ENCODE data around the gene HES4.
"Not testable (repeated sequence)": the region's sequence is repeated elsewhere in the genome, so short reads cannot be mapped to it uniquely, and the experiment has no call there.

HES4 gene

DNA sequence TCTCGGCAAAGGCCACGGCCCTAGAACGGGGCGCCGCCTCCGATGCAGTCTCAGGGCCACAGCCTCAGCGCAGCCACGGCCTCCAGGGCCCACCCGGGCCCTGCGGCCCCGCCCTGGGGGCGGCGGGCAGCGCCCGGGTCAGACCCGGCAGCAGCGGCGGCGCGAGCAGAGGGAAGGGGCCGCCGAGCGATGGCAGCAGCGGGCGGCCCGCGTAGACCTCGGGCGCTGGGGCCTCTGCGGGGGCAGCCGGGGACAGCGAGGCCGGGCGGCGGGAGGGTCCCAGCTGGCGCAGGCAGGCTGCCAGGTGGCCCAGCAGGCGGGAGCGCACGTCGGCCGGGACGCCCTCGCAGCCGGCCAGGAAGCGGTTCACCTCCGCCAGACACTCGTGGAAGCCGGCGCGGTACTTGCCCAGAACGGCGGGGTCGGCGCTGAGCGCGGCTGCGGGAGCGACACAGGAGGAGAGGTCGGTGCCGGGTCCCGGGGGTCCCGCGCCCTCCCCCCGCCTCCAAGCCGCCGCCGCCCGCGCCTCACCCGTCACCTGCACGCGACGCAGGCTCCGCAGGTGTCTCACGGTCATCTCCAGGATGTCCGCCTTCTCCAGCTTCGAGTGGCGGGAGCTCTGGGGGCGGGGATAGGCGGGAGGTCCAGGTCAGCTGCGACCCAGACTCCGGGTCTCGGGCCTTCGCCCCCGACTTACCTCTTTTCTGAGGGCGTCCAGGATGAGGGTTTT is 737 bp downstream of the HES4 start:
- DNase-seq (ENCODE audit: low read depth, low spot score): no peak

DNA sequence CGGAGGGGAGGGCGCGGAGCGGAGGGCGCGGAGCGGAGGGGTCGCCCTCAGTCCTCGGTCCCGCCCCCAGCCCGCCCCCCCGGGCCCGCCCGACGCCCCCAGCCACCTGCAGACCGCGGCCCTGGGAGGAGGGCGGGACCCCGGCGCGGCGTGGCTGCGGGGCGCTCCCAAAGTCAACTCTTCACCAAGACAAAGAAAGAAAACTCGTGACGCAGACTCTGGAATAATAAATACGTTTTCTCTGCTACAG is 1.2 kb downstream of the HES4 start:
- DNase-seq (ENCODE audit: low read depth, low spot score): no peak

DNA sequence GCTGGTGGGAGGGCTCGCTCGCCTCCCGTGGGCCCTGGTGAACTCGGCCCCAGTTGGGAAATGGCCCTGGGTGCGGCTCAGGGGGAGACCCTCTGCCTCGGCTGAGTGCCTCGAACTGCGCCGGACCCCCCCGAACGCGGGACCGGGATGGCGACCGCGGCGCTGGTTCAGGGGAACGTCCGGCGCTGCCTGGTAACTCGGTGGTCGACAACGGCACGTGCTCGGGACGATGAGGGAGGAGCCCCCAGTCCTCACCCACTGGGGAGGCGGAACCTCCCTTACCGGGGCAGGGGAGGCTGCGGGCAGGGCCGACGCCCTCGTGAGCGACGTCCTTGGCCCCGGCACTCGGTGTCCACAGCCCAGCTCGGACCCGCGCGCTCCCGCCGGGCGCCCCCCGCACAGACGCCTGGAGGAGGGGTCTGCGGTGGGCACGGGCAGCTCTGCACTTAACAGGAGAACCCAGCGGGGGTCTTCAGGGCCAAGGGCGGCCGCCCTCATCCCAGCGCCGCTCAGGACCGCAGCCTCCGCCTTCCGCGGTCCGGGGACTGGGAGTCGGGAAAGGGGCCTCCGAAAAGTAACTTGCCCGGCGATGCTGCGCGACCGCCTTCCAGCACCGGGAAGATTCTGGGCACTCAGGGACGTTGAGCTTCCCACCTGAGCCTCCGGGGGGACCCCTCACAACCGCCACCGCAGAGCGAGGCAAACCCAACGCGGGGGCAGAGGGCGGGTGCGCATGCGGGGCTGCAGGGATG is 1.7 kb downstream of the HES4 start:
- no peak for DNase-seq (ENCODE audit: low read depth, low spot score)

DNA sequence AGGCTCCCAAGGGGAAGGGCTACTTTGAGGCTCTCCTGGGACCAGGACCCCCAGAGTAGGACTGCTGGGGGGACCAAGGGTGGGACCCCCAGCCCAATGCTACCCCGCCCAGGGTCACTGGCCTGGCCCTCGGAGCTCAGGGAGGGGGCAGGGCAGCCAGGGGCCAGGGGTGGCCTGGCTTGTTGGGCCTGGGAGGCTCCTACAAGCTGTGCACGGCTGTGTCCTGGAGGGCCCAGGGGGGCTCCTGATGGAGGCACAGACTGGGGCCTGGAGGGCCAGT is 2.2 kb downstream of the HES4 start:
- no peak for DNase-seq (ENCODE audit: low read depth, low spot score)

DNA sequence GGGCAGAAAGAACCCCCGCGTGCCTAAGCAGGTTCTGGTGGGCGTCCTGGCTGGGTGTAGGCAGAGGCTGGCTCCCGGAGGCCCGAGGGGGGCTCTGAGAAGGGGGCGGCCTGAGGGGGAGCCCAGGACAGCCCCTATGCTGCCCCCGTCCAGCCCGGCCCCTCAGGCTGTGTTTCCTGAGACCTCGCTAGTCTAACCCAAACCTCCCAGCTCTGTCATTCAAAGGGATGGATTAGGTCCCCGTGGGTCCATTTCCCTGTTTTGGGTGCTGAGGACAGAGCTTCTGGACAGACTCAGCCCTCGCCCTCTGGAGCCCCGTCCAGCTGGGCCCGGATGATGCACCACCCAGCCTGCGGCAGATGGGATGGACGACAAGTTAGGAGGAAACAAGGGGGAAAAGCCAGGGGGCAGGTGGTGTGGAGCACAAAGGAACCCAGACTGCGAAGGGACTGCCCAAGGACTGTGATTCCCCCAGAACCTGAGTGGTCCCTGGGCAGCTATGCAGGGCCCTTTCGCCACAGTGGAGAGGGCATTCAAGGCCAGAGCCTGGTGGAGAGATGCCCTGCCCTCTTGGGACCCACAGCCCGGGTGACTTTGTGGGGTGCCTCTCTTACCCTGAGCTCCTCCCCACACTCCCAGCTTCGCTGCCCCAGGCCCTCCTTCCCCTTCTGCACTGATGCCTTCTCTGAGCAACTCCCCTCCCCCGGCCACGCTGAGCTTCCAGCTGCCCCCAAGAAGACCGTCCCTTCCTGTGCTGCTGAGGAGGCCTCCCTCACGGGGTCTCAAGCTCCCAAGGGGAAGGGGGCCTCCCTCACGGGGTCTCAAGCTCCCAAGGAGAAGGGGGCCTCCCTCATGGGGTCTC is 2.8 kb downstream of the HES4 start:
- no peak for DNase-seq (ENCODE audit: low read depth, low spot score)

DNA sequence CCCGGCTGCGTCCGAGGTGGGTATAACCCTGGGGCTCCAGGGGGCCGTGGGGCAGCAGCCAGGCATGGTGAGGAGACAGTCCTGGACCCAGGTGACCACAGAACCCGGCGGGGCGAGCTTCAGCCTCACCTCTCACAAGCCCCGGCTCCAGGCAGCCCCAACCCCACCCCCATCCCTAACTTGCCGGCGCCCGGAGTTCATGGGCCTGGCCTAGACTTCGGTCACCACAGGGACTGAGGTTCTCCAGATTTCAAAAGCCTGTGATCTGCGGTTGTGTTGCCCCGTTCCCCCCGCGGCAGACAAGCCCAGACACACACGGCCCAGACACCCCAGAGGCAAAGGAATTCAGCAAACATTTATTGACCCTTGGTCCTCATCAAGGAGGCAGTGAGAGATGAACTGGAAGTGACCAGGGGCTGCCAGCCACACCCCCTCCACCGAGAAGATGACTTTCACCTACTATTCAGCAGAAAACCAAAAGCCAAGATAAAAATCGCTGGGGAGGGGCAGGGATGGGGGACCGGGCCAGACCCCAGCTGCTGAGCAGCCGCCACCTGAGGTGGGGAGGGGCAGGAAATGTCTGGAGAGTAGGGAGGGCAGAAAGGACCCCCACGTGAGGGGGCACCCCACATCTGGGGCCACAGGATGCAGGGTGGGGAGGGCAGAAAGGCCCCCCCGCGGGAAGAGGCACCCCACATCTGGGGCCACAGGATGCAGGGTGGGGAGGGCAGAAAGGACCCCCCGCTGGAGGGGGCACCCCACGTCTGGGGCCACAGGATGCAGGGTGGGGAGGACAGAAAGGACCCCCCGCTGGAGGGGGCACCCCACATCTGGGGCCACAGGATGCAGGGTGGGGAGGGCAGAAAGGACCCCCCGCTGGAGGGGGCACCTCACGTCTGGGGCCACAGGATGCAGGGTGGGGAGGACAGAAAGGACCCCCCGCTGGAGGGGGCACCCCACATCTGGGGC is 3.9 kb downstream of the HES4 start:
- DNase-seq (ENCODE audit: low read depth, low spot score): no peak

DNA sequence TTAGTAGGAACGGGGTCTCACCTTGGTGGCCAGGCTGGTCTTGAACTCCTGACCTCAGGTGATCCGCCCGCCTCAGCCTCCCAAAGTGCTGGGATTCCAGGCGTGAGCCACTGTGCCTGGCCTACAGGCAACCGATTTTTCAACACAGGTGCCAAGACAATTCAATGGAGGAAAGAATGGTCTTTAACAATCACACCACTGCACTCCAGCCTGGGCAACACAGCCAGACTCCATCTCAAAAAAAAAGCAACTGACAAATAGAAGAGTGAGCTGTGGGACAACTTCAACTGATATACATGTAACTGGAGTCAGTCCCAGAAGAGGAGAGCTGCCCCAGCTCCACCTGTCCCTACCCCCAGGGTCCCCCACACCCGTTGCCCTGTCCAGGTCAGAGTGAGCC is 5.4 kb downstream of the HES4 start:
- not testable (repeated sequence) for DNase-seq (ENCODE audit: low read depth, low spot score)

DNA sequence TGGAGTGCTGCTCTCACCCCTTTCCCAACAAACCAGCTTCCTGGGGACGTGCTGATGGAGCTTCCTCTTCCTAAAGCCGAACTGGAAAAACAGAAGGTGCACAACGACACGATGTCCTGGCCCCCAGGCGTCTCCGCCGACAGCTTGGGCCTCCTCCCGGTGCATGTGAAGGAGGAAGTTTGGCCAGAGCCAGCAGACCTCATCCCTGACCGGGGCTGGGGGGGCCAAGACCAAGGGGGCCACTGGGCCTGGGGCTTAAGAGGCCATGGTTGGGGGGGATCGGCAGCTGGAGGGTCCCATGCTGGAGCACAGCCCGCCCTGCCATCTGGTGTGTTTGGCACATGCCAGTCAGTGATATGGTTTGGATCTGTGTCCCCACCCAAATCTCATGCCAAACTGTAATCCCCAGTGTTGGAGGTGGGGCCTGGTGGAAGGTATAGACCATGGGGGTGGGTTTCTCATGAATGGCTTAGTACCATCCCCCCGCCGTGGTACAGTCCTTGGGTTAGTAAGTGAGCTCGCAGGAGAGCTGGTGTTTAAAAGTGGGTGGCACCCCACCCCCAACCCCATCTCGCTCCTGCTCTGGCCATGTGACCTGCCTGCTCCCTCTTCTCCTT is 6.4 kb downstream of the HES4 start:
- no peak for DNase-seq (ENCODE audit: low read depth, low spot score)

DNA sequence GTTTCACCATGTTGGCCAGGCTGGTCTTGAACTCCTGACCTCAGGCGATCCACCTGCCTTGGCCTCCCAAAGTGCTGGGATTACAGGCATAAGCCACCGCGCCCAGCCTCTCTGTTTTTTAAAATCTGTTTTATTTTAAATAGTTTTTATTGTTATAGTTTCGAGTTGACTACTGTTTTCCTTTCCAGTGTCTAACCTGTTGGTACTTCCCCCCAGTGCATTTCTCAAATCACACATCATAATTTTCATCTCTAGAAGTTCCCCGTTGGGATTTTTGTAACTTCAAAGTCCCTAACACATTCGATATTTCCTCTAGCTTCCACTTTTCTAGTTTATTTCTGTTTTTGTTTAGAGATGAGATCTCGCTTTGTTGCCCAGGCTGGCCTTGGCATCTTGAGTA is 7.5 kb downstream of the HES4 start:
- DNase-seq (ENCODE audit: low read depth, low spot score): no peak

DNA sequence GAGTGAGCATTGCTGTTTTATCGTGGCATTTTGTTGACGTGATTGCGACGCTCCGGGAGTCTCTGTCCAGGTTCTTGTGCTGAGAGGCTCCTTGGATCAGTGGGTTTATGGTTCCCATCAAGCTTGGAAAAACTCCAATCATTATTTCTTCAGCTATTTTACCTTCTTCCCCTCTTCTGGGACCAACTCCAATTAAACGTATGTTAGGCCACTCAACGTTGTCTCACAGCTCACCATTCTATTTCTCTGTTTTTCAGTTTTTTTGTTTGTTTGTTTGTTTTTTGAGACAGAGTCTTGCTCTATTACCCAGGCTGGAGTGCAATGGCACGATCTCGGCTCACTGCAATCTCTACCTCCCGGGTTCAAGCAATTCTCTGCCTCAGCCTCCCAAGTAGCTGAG is 8.0 kb downstream of the HES4 start:
- DNase-seq (ENCODE audit: low read depth, low spot score): no peak

DNA sequence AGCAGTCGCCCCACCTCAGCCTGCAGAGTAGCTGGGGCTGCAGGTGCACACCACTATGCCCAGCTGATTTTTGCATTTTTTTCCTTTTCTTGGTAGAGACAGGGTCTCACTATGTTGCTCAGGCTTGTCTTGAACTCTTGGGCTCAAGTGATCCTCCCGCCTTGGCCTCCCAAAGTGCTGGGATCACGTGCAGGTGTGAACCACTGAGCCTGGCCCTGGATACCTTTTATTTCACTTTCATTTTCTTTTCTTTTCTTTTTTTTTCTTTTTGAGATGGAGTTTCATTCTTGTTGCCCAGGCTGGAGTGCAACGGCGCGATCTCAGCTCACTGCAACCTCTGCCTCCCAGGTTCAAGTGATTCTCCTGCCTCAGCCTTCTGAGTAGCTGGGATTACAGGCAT is 8.6 kb downstream of the HES4 start:
- not testable (repeated sequence) for DNase-seq (ENCODE audit: low read depth, low spot score)

DNA sequence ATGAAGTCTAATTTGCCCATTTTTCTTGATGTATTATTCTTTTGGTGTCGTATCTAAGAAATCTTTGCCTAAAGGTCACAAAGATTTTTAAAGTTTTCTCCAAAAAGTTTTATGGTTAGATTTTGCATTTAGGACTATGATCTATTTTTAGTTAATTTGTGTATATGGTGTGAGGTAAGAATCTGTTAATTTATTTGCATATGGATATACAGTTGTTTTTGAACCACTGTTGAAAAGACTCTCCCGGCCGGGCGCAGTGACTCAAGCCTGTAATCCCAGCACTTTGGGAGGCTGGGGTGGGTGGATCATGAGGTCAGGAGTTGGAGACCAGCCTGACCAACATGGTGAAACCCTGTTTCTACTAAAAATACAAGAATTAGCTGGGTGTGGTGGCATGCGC is 11.8 kb downstream of the HES4 start:
- DNase-seq (ENCODE audit: low read depth, low spot score): not testable (repeated sequence)

DNA sequence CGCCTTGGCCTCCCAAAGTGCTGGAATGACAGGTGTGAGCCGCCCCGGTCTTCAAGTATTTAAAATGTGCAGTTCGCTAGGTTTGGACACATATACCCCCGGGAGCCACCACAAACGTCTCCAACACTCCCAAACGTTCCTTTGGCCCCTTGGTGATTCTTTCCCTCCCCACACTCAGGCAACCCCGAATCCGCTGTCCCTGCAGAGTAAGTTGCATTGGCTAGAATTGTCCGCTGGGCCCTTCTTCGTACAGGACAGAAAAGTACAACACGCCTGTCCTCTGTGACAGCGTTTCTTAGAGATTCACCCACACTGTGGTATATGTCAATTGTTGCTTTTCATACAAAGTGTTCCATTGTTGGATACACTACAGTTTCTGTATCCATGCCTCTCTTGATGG is 14.8 kb downstream of the HES4 start:
- no peak for DNase-seq (ENCODE audit: low read depth, low spot score)

DNA sequence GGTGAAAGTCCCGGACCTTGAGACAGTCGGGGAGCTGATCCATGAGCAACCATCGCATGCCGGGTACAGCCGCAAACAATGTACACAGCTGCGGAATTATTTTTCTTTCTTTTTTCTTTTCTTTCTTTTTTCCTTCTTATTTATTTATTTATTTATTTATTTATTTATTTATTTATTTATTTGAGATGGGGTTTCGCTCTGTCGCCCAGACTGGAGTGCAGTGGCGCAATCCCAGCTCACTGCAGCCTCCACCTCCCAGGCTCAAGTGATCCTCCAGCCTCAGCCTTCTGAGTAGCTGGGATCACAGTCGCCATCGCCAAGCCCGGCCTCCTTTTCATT is 15.5 kb downstream of the HES4 start:
- no peak for DNase-seq (ENCODE audit: low read depth, low spot score)

DNA sequence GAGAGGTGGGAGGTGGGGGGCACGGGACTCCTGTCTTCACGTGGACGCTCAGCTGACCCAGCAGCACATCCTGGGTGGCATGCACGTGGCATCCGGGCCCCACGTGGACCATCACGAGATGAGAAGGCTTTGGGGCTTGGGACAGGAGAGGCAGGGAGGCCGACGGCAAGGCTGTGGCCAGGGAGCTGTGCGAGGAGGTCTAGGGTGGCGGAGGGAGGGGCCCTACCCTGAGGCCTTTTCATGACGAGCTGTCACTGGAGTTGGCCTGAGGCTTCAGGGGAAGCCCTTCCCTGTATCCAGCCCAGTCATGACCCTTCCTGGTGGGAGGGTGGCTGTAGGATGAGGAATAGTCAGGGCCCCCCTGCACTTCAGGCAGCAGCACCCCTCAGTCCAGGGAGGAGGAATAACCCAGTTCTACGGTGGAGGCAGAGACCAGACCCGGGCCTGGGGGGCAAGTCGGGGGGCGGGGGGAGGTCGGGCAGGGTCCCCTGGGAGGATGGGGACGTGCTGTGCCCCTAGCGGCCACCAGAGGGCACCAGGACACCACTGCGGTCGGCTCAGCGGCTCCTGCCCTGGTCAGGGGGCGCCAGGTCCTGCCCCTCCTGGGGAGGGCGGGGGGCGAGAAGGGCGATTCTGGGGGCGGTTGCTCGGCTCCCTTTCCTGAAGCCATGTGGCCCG is 16.0 kb downstream of the HES4 start:
- no peak for DNase-seq (ENCODE audit: low read depth, low spot score)

DNA sequence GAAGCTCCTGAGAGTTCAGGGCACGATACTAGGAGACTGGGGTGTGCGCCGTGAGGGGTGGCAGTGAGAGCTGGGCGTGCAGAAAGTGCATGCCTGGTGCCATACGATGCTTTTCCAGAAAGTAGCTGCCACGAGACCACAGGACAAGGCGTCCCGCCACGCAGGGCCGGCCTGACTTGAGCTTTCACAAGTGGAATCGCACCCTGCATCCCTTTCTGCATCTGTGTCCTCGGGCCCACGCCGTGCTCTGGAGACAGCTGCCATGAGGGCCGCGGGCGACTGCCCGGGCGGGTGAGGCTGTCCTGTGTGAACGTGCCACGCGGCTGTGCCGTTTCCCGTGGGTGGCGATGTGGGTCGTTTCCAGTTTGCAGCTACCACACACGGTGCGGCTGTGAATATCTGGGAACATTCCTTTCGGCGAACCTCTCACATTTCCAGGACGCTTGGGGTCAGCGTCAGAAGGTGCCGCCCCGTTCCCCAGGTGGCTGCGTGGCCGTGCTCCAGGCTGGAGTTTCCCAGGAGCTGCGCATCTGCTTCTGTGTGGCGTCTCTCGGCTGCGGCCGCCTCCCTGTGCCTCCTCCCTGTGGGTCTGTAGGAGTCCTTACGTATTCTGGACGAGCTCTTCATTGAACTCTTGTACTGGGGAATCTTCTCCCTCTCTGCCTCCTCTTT is 17.0 kb downstream of the HES4 start:
- no peak for DNase-seq (ENCODE audit: low read depth, low spot score)

DNA sequence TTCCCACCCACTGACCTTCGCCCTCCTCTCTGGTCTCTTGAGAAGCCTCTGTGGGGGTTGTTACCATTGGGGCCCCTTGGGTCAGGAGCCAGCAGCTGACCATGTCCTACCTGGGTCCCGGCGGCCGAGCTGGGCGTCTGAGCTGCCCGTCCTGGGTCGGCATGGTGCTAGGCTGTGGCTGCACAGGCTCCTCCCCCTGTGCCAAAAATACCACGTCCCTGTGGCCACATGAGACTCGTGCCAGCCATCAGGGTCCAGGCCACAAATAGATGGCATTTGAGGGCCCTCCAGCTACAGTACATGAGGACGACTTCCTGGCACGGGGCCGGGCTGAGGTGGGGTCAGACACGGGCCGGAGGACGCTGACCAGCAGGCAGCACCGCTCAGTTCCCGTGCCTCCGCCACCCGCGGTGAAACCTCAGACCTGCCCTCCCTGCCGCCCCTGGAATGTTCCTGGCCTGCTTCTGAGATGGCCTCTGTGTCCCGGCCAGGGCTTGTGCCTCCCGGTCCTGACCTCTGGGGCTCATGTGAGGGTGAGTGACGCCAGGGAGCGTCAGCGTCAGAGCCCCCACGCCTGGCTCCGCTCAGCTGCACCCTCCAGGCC is 17.8 kb downstream of the HES4 start, which contains the start of gene PERM1:
TSS of gene PERM1 (minus strand) at position 139 of the 604 bp plus-strand sequence. CDS start 1,064 bp downstream, outside the sequence.
- DNase-seq (ENCODE audit: low read depth, low spot score): no peak

DNA sequence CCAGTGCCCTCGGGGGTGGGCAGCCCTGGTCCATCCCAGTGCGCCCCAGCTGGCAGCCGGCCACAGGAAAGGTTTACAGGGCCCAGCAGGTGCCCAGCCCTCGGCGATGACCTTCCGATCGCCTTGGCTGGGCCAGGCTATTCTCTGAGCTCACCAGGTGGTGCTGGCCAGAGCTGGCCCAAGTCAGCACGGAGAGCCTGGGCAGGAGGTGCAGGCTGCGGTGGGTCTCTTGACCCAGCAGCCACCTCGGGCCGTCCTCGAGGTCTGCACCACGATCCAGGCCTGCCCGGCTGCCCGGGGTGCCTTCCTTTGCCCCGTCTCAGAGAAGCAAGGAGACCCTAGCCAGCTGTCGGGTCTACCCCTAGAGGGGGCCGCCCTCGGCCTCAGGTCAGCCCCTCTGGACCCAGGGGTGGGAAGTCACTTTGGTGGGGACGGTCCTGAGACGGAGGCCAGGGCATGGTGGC is 18.4 kb downstream of the HES4 start:
- no peak for DNase-seq (ENCODE audit: low read depth, low spot score)

DNA sequence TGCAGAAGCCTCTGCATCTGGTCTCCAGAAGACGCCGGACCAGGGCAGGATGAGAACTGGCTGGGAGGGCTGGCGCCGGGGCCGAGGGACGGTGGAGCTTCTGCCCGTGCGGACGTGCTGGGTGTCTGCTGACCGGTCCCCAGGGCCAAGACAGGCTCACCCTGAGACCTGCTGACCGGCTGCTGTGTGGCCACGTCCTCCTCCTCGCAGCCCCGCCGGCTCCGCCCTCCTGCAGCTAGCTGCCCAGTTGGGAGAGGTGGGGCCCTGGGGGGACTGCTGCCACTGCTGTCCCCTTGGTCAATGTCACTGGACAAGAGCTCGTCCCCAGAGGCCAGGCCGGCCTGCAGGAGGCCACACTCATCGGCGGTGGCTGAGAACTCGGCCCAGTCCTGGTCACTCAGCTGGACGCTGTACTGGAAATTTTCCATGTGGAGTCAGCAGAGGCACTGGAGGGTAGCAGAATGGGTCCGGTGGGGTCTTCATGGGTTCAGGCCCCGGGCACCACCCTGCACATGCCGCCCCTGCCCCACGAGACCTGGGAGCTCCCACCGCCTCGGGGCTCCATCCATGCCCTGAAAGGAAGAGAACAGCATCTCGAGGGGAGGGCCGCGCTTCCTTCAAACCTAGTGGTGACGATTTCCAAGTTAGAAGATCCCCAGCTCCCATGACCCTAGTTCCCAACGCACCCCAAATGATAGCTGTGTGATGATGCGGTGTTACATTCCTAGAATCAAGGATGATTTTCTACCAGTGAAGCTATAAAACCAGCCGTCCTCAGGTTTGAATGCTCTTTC is 19.1 kb downstream of the HES4 start:
- DNase-seq (ENCODE audit: low read depth, low spot score): no peak
